PC-3 (cell line): ENCODE data around the gene PSKH1.

ENCODE experiments used
- EZH2 ChIP-seq: fragments of 300-600 bp; sonication (generic); IDR thresholded peaks from one replicate; pipeline ENCODE4 v1.6.1; 2017; ENCODE audit warnings: antibody characterized with exemption, mild to moderate bottlenecking, low read length; ENCODE audit not compliant: unreplicated experiment
- EZH2phosphoT487 ChIP-seq: fragments of 300-600 bp; sonication (generic); IDR thresholded peaks from 2 replicates; pipeline ENCODE4 v1.6.1; 2018; ENCODE audit warnings: mild to moderate bottlenecking, antibody characterized with exemption, low read length, borderline replicate concordance
- TF ChIP-seq, protein P1 (sequence below): fragments of 300-600 bp; sonication (generic); conservative IDR thresholded peaks from 2 replicates; pipeline ENCODE4 v1.5.1; 2017; ENCODE audit warnings: antibody characterized with exemption, low read depth, mild to moderate bottlenecking, low read length

DNA sequence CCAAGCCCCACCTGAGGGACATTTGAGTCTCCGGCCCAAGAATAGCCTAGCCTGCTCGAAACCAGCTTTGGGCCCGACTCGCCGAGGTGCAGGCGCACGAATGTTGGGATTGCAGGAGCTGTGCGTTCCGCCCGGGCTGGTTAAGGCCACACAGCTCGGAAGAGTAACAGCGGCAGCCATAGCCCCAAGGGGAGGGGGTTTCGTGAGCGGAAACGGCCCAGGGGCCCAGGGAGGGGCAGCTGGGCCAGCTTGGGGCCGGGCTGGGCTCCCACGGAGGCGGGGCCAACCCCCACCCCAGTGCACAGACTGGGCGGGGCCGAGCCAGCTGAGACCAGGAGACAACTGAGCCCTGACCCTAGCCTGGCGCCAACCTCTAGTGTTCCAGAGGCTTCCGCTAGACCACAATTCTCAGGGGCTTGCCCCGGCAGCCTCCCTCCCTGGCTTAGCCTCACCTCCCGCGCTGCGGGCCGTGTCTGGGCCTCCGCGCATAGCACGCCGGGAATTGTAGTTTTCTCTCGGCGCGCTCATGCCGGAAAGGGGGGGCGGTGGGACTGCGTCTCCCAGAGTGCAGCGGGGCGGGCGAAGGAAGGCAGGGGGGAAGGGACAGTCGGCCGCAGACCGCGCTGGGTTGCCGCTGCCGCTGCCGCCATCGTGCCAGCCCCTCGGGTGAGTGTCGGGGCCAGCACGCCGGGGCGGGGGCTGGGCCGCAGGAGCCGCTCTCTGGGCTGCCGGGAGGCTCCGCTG, 46.6 kb upstream of the PSKH1 start, which contains the start of gene NUTF2:
- TF ChIP-seq, protein P1, sequence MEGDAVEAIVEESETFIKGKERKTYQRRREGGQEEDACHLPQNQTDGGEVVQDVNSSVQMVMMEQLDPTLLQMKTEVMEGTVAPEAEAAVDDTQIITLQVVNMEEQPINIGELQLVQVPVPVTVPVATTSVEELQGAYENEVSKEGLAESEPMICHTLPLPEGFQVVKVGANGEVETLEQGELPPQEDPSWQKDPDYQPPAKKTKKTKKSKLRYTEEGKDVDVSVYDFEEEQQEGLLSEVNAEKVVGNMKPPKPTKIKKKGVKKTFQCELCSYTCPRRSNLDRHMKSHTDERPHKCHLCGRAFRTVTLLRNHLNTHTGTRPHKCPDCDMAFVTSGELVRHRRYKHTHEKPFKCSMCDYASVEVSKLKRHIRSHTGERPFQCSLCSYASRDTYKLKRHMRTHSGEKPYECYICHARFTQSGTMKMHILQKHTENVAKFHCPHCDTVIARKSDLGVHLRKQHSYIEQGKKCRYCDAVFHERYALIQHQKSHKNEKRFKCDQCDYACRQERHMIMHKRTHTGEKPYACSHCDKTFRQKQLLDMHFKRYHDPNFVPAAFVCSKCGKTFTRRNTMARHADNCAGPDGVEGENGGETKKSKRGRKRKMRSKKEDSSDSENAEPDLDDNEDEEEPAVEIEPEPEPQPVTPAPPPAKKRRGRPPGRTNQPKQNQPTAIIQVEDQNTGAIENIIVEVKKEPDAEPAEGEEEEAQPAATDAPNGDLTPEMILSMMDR: no peak
- no peak for TF ChIP-seq EZH2
- TF ChIP-seq EZH2phosphoT487: no peak
